IPS-18c (cell line): ENCODE results near the gene MAGI1.

ENCODE experiments used
- H3K4me3 ChIP-seq: 2 replicates; pipeline ENCODE4 v1.7.0; 2013; ENCODE audit warnings: low read depth, mild to moderate bottlenecking, low read length, moderate library complexity; ENCODE audit not compliant: insufficient read depth
- H3K9me3 ChIP-seq: one replicate; pipeline ENCODE4 v1.6.1; 2013; ENCODE audit warnings: mild to moderate bottlenecking, low read length, moderate library complexity; ENCODE audit not compliant: control insufficient read depth, insufficient read depth

Gene MAGI1

DNA sequence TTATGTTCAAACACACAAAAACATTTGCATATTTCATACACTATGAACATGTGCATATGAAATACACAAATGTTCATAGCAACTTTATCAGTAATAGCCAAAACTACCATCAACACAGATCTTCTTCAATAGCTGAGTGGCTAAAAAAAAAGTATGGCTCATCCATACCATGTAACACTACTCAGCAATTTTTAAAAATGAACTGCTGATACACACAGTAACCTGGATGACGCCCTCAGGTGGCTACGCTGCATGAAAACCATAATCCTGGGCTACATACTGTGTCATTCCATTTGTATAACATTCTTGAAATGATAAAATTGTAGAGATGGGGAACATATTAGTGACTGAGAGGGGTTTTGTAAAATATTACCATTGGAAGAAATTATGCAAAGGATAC, 243.6 kb downstream of the MAGI1 start:
- no peak overlapping the region for H3K4me3 ChIP-seq
- H3K9me3 ChIP-seq = no peaks in the 10 kb centered on the region

DNA sequence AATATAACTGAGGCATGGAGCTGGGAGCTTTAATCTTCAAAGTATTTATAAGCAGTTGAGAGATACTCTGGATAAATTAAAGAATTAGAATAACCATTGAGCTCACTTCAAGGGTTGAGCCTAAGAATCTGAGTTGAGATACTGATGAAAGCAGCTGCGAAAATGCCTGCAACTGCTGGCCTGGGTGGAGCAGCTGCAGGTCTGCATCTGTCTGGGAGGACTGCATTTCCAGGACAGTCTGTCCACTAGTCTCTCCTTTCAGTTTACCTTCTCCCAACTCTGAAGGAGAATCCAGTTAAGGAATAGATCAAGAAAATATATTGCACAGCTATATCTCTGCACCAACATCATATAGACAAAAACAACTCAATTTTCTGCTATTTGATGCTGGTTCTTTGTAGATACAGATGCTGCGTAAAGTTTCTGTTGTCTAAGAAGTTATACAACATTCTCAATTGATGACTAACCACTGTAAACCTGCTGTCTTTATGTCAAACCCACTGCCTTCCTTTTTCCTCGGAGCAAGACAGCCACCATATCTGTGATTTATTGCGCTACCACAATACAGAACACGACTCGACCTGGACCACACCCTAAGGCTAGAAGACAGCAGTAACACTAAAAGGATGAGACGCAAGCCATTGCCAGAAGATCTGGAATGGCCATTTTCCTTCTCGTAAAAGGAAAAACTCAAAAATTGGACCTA, 245.1 kb downstream of the MAGI1 start:
- no peak overlapping the region for H3K4me3 ChIP-seq
- no peaks in the 10 kb centered on the region for H3K9me3 ChIP-seq

DNA sequence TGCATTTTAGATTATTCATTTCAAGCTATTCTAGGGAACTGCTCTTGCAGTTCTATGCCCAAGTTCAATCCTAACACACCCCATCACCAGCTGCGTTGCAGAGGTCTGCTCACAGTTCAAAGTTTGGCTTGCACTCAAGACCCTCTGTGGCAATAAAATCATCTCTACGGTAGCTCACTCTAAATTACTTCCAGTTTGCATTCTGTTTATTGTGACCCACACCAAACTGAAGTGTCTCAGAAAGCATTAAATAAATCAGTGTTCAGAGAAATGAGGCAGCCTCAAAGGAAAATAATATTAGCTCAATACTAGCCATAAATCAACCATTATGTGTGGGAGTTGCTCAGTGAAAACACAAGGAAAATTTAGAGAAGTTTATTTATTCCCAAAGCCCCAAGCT, 250.3 kb downstream of the MAGI1 start:
- Histone ChIP-seq H3K9me3 (no peaks in the 10 kb centered on the region), H3K4me3 (no peak overlapping the region)

DNA sequence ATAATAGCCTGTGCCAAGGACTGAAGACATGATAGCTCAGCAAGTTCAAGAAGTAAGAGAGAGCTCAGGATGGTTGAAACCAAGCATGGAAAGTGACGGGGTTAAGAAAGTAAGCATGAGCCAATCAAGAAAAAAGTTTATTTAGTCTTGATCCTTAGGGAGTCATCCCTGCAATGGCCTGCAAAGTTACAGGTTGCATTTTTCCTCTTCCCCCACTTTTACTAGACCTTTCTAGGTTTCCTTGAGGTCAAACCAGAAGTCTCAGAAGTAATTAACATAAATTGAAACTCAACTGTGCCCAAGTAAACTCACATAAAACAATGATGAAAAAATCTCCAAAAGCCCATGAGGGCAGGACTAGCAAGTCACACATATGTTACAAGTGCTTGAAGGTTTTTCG, 250.9 kb downstream of the MAGI1 start:
- Histone ChIP-seq H3K9me3 (no peaks in the 10 kb centered on the region), H3K4me3 (no peak overlapping the region)

DNA sequence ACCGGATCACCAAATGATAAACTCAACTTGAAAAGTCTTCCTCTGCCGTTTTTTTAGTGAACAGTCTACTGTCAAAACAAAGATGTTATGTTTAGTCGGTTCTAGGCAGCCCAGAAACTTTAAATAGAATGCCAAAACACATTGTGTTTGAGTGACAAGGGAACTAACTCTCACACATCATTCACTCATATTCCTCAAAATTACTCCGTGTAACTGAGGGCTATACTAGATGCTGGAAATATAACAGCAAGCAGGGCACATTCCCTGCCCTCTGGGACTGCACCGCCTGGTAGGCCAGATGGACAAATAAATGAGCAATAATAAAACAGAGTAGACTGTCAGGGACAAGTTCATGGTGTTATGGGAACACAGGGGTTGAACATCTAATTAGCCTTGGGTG, 251.4 kb downstream of the MAGI1 start:
- Histone ChIP-seq H3K4me3 (no peak overlapping the region), H3K9me3 (no peaks in the 10 kb centered on the region)

DNA sequence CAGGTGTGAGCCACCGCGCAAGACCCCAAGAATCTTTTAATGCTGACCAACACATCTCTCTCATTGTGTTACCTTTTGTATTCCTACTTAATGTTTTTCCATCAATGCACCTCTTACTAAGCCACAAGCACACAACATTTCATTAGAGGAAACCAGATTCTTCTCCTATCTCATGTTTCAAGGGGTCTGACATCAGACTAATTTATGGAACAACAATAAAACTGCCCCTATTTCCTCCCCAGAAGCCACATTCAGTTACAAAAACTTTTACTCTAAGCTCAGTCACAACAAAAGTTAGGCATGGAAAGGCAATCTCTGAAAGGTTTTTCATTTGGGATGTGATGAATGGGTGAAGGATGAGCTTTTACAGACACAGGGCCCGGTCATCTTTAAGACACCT, 251.8 kb downstream of the MAGI1 start:
- no peak overlapping the region for H3K4me3 ChIP-seq

DNA sequence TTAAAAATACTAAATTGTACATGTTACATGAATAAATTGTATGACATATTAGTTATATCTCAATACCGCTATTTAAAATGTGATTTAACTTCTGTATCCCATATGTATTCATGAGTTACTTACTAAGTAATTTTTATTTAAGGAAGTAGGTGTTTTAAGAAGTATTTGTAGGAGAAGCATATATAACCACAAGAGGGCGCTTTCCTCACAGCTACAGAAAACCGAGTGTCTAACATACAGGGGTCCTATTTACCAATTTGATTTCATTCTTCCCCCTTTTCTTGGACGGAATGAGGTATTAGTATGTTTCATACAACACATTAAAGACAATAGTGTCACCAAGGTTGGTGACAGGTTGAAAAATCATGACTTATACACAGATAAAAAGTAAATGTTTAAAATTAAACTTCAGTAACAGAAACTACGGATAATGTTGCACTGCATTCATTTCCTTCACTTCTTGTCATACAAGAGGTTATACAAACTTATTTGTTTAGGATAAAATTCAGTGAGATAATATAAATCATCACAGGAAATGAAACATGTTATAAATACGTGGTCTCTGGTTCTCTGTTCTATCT, 253.6 kb downstream of the MAGI1 start:
- H3K4me3 ChIP-seq = no peak overlapping the region
- no peaks in the 10 kb centered on the region for H3K9me3 ChIP-seq

More for the DNA sequence above, 251.8 kb downstream of the MAGI1 start:
- no peaks in the 10 kb centered on the region for H3K9me3 ChIP-seq

DNA sequence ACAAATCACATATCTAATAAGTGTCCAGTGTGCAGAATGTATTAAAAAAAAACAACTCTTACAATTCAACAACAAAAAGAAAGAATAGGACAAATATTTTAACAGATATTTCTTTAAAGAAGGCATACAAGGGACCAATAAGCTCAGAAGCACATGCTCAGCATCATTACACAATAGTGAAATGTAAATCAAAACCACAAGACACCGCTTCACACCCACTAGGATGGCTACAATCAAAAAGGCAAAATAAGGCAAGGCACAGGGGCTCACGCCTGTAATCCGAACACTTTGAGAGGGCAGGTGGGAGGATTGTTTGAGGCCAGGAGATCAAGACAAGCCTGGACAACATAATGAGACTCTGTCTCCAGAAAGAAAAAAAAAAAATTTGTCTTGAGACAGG, 255.6 kb downstream of the MAGI1 start:
- no peaks in the 10 kb centered on the region for H3K9me3 ChIP-seq
- H3K4me3 ChIP-seq = no peak overlapping the region

DNA sequence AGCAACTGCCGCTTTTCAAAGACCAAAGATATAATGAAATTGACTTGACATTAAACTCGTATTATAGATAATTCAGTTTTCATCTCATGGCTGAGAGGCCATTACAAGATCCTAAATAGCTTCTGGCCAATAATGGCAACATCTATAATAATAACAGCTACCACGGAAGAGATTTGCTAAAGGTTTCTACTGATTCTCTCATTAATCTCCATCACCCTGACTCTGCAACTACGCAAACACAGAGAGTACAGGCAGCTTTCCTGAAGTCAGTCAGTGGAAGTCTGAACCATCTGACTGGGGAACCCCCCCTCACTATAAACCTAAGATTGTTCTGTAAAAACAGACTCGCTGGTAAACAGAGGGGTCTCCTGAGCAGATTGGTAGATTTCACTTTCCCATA, 257.1 kb downstream of the MAGI1 start:
- Histone ChIP-seq H3K9me3 (no peaks in the 10 kb centered on the region), H3K4me3 (no peak overlapping the region)

DNA sequence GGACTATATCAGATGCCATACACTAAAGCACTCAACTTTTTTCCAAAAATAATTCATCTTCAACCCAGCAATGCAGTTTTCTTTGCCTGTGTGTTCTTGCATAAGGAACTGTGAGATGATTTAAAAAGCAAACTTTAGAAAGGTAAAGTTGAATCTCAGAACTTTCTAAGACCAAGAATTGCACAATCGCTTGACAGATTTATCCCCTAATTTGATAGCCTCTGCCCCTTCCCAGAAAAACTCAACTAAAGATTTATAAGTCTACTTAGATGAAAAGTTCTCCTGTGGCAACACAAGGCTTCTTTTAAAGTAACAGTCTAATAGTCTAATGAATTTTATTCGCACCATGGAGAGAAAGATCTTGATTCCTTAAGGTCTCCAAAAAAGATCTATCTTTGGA, 259.3 kb downstream of the MAGI1 start:
- H3K4me3 ChIP-seq = no peak overlapping the region
- H3K9me3 ChIP-seq = no peaks in the 10 kb centered on the region

DNA sequence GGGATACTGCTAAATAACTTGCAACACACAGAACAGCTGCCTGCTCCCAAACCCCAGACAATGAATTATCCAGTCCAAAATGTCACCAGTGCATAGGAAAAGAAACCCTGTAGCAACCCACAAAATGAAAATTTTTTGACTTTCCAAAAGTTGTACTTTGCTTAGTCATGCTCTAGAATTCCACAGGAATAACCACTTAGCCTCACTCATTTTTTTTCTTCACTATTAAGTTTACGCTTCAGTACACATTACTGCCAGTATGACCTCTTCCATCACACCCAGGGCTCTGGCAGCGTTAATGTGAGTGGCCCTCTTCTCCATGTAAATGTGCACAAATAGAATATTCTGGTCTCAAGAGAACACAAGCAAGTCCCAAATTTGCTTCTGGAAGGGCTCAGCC, 259.8 kb downstream of the MAGI1 start:
- Histone ChIP-seq H3K9me3 (no peaks in the 10 kb centered on the region), H3K4me3 (no peak overlapping the region)

DNA sequence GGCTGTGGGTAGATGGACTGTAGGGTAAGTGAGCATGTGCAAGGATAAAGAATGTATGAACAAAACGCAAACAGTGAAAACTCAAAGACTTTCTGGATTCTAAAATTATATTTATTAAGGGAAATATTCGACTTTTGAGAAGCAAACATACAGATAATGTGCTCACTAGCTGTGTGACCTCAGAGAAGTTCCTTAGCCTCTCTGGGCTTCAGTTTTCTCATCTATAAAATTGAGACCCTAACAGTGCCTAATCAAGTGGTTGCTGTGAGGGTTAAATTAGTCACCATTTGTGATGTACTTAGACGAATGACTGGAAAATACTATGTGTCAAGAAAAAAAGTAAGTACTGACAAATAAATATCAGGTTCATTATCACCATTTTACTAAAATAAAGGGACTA, 261.7 kb downstream of the MAGI1 start:
- H3K4me3 ChIP-seq = no peak overlapping the region

DNA sequence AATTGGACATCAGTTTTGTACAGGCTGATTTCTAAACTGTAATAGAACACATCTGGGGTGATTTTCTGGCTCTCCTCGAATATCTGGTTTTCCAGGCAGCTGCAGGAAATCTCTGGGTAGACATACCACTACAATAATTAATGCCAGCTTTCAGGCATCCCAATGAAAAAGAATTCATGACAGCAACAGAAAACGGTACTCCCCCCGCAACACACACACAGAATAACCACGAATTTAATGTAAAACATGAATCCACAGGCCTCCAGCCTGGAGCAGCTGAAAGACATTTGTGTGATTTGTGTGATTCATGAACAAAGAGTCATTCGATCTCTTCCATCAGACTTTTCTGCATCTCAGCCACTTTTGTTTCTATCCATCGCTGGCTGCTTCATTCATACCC, 262.2 kb downstream of the MAGI1 start:
- Histone ChIP-seq H3K9me3 (no peaks in the 10 kb centered on the region), H3K4me3 (no peak overlapping the region)

More for the DNA sequence above, 261.7 kb downstream of the MAGI1 start:
- no peaks in the 10 kb centered on the region for H3K9me3 ChIP-seq

DNA sequence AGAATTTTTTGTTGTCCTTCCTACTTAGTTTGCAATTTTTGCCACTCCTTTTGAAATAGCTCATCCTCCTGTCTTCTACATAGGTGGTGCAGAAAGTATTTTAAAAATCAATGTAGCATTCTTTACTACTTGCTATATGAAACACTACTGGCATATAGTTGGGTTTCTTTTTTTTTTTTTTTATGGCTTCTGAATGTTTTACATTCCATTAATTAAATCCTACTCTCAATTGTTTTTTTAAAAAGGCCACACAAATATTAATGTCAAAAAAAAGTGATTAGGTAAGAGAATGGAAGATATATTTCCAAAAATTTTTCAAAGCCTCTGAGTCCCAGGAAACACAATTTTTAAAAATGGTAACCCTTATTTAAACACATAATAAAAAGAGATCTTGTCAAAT, 262.6 kb downstream of the MAGI1 start:
- H3K9me3 ChIP-seq = no peaks in the 10 kb centered on the region
- H3K4me3 ChIP-seq = no peak overlapping the region

DNA sequence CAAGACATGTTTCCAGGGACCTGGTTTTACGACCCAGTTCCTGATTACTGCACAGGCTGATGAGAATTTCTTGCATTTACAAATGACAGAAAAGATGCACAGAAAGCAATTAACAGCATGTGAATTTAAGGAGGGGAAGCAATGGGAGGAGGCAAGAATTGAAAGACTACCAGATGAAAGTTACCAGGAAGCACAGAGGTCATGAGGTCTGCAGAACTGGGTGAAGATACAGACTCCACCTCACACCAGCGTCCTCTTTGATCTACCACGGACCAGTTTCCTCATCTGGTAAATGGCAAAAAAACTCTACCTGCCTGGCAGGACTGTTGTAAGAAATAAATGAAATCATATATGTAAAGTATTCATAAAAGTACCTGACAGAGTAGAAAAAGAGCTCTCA, 266.0 kb downstream of the MAGI1 start:
- no peak overlapping the region for H3K4me3 ChIP-seq
- H3K9me3 ChIP-seq = no peaks in the 10 kb centered on the region

DNA sequence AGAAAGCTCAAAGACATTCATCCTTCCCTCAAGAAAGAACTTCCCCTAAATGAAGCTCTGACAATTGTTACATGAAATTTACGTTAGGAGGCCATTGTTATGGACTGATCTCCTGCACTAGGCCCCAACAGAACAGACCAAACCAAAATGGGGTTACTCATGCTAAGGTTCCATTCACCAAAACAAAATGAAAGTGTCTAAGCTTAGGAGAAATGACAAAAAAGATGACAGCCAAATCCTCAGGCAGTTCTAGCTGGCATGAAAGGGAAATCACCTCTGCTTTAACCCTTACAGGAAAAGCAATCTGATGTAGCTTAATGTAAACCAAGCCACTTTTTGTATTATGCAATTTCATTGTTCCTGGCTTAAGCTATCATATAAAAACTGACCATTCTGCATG, 271.2 kb downstream of the MAGI1 start:
- no peaks in the 10 kb centered on the region for H3K9me3 ChIP-seq
- H3K4me3 ChIP-seq = no peak overlapping the region

DNA sequence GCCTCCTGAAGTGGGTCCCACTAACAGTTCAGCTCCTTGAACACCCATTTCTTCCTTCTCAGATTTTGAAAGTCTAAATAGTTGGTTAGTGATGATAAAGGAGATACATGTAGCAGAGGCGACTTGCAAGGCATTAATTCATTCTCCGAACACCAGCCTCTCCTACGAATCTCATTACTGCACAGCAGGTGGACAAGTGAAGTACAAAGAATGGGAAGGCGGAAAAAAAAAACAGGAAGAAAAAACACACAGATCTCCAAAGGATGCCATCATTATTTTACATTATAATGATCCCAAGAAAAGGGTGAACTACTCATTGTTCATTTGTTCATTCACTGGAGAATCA, 276.5 kb downstream of the MAGI1 start:
- H3K4me3 ChIP-seq = no peak overlapping the region
- H3K9me3 ChIP-seq = no peaks in the 10 kb centered on the region

DNA sequence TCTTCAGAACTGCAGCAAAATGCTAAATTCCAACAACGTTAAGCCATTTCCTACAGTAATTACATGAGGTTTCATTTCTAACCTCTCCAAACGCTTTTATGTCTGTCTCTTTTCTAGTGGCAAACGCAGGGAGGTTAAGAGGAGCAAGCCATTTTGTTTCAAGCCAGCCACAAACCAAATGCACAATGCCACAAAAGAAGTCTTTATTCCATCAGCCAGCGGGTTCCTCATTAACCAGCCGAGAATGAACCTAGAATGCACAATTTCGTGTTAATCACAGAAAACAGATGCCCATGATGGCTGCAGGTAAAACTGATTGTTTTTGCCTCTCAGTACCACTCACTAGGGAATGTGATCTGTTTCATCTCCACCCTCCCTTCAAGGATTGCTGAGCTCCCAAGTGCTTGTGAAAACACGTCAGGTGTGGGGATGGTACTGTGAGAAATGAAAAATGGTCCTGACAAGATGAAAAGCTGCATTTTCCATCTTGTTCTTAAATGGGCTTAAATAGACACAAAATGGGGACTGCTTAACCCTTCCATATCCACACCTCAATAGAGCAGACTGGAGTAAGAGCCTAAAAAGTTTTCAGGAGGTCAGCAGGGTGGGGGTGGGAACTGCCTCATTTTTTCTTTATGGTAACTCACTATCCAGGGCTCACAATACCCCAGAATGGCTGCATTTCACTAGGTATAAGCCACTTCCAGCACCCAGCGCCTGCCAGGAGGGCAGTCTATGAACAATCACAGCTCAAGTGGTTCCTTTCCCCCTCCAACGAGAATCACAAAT, 277.1 kb downstream of the MAGI1 start:
- Histone ChIP-seq H3K9me3 (no peaks in the 10 kb centered on the region), H3K4me3 (no peak overlapping the region)
